Stimulated activated CD8-positive, alpha-beta memory T cell treated with anti-CD3 and anti-CD28 coated beads, Interleukin-15, amount 100 ng/mL, for 24 hours (primary cell): ENCODE data around the gene KIAA1549.
"Not testable (repeated sequence)": the region's sequence is repeated elsewhere in the genome, so short reads cannot be mapped to it uniquely, and the experiment has no call there.

Source experiments
- DNase-seq: peaks from one replicate; pipeline ENCODE4 v3.0.0-alpha.2; 2020; ENCODE audit warnings: low read depth

Gene KIAA1549

DNA sequence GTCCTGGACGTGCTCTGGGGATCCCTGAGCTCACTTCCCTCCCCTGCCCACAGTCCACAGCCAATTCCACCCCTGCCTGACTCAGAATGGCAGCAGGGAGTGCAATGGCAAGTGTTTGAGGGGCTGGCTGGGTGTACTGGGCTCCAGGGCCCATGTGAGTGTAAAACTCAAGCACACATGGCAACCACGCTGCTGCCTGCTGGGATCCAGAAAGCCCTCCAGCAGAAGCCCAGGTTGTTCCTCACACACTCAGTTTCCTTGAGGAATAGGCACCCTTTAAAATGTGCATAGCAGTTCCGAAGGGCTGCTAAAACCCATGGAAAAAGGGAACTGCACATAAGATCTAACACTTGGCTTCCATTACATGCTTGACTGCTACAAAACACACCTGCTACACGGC lies 171.8 kb downstream of the KIAA1549 start:
- no peak for DNase-seq

DNA sequence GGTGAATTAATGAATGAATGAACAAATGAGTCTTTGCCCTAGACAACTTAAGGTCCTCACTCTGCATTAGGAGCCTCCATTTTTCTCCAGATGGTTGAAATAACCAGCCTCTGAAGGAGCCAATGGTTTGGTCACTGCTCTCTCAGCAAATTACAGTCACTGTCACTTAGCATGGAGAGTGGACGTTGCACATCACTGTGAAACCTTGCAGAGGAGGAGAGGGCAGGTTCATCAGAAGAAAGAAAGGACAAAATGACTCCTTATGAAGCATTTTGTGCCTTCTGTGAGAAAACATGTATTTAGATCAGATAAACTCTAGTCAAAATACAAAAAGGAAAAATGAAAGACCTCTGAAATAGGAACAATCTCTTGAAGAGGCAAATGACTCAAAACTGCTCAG lies 176.6 kb downstream of the KIAA1549 start:
- DNase-seq, result no peak

DNA sequence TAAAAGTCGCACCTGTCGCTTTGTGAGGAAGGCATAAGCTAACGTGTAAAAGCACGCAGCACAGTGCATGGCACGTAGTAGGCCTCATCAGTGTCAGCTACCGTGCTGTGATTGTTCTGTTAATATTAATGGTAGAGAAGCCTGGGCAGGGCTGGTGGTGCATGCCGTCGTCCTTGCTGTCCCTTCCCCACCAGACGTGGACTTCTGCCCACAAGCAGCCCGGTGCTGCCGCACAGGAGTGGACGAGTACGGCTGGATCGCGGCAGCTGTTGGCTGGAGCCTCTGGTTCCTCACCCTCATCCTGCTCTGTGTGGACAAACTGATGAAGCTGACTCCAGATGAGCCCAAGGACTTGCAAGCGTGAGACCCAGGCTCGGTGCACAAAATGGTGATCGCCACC lies 178.5 kb downstream of the KIAA1549 start:
- no peak for DNase-seq

DNA sequence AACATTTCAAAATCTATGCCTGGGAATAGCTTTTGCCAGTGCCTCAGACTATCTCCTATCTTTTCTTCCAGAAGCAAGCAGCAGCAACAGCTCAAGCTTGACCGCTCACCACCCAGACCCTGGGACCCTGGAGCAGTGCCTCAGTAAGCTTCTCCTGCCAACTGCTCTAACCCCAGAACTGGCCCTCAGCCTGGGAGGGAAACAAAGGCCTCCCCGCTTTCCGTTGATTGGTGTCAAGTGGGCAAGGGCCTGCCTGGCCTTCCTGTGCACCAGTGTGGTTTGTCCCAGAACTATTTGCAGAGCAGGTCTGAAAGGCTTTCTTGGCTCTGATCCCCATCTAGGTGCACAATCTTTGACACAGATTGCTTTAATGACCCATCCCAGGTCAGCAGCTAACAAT lies 179.9 kb downstream of the KIAA1549 start:
- DNase-seq, result no peak

DNA sequence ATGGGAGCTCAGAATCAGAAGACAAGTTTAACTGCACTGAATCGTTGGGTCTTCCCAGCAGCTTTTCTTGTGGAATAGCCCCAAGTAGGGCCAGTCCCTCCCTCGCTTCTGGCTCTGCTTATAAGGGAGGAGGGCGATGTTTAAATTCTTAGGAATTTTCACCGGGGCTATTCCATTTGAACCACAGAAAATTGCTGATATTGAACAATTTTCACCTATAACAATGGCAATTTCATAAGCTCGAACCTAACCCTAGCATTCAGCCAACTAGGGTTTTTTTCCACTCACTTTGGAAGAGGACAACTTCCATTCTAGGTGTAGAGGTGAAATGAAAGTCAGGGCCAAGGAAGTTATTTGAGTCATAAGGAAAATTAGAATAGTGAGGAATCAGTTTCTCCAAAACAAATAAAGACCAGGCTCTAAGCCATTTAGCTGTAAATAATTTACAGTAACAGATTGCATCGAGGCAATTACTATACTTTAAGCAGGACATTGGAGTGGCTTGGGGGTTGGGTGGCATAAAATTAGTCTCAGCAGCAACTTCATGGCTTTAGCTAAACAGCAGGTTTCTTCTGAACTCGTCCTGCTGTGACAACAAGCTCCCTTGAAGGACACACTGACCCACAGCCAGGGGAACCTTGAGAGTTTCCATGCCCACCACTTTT lies 181.7 kb downstream of the KIAA1549 start:
- DNase-seq, result no peak

DNA sequence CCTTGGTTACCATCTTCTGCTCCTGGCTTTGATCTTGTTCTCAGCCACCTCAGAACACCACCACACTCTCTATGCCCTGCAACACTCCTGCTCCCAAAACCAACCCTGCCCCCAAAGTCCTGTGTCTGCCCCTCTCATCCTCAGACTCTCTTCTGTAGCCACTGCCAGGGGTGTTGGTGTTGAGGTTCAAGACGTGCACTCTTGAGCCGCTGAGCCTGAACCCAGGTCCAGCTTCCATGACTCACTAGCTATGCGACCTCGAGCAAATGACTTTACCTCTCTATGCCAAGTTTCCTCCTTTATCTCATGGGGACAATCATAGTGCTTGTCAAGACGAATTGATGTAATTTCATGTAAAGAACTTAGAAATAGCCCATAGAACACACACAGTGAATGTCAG lies 182.4 kb downstream of the KIAA1549 start:
- DNase-seq, result no peak

DNA sequence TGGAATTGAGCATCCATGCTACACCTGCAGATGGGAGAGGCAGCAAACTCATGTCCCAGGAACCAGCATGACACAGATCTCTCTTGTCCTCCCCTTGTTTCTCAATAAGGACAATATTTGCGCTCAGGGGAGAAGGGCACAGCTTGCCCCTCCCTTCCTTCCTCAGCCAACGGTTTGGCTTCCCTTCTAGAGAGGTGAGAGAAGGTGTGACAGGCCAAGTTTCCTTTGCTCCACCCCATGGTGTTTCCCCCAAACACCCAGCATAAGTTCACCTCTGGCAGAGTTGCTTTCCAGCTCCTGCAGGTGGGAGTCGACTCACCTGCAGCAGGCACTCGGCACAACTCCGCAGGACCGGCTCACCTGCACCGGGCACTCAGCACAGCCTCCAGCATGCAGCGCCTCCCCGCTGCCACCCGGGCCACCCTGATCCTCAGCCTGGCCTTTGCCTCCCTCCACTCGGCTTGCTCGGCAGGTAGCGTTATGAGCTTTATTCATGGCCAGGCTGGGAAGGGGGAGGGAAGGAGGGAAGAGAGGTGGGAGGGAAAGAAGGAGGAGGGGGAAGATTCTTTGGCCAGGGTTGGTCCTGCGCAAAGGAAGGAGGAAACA lies 183.4 kb downstream of the KIAA1549 start, which contains the start of the genes ATP6V0A4 and TMEM213:
ATP6V0A4 (minus strand) TSS at position 482 of the 606 bp plus-strand sequence. CDS start 26,949 bp downstream, outside the sequence.
TMEM213 (plus strand) TSS at position 280 of the 606 bp plus-strand sequence; CDS start at position 391, 111 bp downstream.
- DNase-seq, result no peak

DNA sequence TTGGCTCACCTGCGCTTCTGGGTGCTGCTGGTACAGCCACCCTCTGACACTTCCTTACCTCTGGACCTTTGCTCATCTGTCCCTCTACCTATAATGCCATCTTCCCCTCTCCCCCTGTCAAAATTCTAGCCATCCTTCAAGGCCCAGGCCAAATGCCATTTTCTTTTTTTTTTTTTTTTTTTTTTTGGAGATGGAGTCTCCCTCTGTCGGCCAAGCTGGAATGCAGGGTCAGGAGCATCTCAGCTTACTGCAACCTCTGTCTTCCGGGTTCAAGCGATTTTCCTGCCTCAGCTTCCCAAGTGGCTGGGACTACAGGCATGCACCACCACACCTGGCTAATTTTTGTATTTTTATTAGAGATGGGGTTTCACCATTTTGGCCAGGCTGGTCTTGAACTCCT lies 184.1 kb downstream of the KIAA1549 start:
- DNase-seq, result not testable (repeated sequence)

DNA sequence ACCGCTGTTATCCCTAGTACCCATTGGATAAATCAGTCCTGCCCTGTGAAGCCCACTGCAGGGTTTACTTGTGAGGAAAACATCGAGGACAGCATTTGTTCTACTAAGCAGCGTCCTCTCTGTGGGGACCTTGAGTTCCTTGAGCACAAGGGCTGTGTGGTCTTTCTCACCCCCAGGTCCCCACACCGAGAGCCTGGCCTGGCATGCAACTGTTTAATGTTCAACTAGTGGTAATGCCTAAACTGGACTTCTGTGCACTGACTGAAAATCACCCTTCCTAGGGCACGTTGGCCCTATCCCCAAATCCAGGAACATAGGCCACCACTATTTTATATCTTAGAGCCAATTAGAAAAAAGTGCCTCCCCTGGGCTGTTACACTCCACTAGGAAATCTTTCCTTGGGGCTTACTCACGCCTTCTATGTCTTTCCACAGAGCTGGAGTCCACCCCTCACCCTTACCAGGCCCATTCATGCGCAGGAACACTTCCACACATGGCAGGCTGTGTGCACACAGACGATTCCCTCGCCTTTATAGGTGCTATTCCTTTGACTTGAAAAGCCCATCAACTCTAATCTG lies 185.1 kb downstream of the KIAA1549 start:
- no peak for DNase-seq

DNA sequence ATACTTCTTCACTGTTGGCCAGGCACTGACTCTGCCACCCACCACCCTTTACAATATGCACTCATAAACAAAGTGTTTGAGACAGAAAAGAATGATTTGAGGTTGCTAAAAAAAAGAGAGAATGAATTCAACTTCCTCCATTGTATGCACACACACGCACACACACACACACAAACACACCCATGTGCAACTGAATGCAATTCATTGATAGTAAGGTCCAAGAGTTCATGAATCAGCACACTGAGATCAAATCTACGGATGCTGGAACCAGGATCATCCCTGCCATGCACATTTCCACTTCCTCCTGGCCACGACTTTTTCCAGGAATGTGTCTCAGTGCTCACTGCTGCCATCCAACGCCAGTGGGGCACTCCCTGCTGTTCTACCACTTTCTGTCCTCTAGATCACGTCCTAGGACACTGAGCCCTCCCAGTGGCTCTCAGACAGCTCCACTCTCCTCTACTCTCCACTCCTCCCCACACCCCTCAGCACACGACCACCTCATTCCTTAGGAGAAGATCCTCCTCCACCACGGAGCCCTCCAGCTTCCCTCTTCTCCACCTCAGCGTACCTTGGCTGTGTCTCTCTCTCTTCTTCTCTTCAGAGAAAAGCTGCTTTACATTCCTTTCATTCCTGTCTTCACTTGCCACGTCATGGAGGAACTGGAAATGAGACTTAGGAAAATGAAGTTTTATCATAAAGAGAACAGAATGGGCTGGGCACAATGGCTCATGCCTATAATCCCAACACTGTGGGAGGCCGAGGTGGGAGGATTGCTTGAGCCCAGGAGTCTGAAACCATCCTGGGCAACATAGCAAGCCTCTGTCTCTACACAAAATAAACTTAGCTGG lies 195.4 kb downstream of the KIAA1549 start:
- DNase-seq, result no peak

DNA sequence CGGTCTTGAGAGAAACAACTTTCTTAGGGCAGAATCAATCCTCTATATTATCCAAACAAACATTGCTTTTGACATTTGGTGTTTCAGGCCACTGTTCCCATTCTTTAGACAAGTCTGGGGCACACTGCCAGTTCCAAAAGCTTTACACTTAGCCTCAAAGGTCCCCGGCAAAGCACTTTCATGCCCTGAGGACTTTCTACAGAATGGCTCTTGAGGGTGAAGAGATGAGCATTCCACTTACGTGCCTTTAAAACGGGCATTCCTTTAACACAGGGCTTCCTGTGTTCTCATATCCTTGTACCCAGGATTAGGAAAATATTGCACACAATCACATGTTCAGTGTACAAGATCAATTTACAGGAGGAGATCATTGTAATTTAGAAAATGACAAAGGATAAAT lies 196.5 kb downstream of the KIAA1549 start:
- no peak for DNase-seq
